Muscle of leg (tissue), 11 donors: ENCODE results near the gene CNST. TPM values are rescaled to one million over a fixed set of nuclear protein-coding genes. Genes with fewer than 3 reads are reported as not detected.
"Not testable (repeated sequence)": the region's sequence is repeated elsewhere in the genome, so short reads cannot be mapped to it uniquely, and the experiment has no call there.

Experiments used
- DNase-seq: peaks from one replicate; pipeline ENCODE4 v3.0.0; 2013
- H3K27ac ChIP-seq: one replicate; pipeline ENCODE4 v1.5.1; 2013; ENCODE audit warnings: mild to moderate bottlenecking, low read length, control low read depth
- H3K27me3 ChIP-seq: one replicate; pipeline ENCODE4 v1.6.1; 2013; ENCODE audit warnings: low read length; ENCODE audit not compliant: control insufficient read depth, insufficient read depth
- H3K36me3 ChIP-seq: one replicate; pipeline ENCODE4 v1.6.1; 2013; ENCODE audit warnings: low read length; ENCODE audit not compliant: control insufficient read depth, insufficient read depth
- H3K4me1 ChIP-seq: one replicate; pipeline ENCODE4 v1.6.1; 2013; ENCODE audit warnings: low read length; ENCODE audit not compliant: control insufficient read depth, insufficient read depth
- H3K4me3 ChIP-seq: one replicate; pipeline ENCODE4 v1.5.1; 2013; ENCODE audit warnings: low read length, control low read depth
- H3K9me3 ChIP-seq: replicated peaks from 2 replicates; pipeline ENCODE4 v1.6.1; 2013; ENCODE audit warnings: low read depth, low read length; ENCODE audit not compliant: control insufficient read depth
- WGBS: methylation state at CpG from one replicate; pipeline ENCODE4 v1.1.5; 2013; ENCODE audit warnings: missing lambda C conversion rate; ENCODE audit not compliant: insufficient coverage; 5-methylcytosine and 5-hydroxymethylcytosine counted together
- polyA plus RNA-seq, 8 donors: library from polyadenylated mRNA; unstranded; fragments of 120-200 nt; gene quantifications; one replicate each; pipeline versions ENCODE4 v1.2.1 to v1.2.3, GENCODE V29; 2013; ENCODE audit warnings: inconsistent platforms in 1 of 8, low replicate concordance in 1 of 8; ENCODE audit not compliant: insufficient read length in 8 of 8, insufficient read depth in 1 of 8
- total RNA-seq: library from RNA; stranded (reverse); fragments of 120-200 nt; gene quantifications from one replicate; pipeline ENCODE4 v1.2.4, GENCODE V29; 2013

The CNST gene
- total and polyA plus RNA-seq, 9 donors, result 10.5 to 15.3 (median 13.0) TPM

DNA sequence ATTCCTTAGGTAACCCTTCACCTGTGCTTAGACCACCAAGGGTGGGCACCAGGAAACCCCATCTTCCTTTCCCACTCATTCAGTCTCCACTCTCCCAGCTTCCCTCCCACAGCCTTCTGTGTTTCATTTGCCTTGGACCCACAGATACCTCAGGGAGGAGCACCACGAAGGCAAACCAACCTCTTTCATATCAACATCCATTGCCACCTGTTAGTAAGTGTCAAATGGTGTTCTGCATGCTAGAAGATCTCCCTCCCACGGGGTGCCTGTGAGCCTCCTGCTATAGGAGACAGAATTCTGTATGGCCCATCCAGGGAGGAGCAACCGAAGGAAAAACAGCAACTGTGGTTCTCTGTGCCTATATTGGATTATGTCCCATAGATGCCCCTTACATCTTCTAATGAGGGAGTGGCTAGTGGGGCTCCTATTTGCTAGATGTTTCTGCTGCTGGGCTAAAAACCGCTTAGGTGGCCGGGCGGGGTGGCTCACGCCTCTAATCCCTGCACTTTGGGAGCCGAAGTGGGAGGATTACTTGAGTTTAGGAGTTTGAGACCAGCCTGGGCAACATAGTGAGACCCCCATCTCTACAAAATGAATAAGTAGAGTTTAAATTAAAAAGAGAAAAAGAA, 132.3 kb downstream of the CNST start:
- DNase-seq, result peak; percentile 33
- H3K27me3 ChIP-seq, result no peaks in the 10 kb centered on the region
- no peaks in the 10 kb centered on the region for H3K36me3 ChIP-seq
- H3K4me3 ChIP-seq, result peak overlapping the region; percentile 37
- peak overlapping the region; percentile 90 for H3K27ac ChIP-seq
- peaks cover 19% of the 10 kb centered on the region for H3K4me1 ChIP-seq
- WGBS, result 60% methylated on average over 2 of the region's 8 CpGs
- H3K9me3 ChIP-seq, result peaks cover 7% of the 10 kb centered on the region

GRCh38 chr1:246699095-246699735, 133.0 kb downstream of the CNST start:
- peaks cover 19% of the 10 kb centered on the region for H3K4me1 ChIP-seq
- no peaks in the 10 kb centered on the region for H3K36me3 ChIP-seq
- peak overlapping the region; percentile 37 for H3K4me3 ChIP-seq
- H3K27me3 ChIP-seq, result no peaks in the 10 kb centered on the region
- peak overlapping the region; percentile 90 for H3K27ac ChIP-seq
- WGBS, result 3% methylated on average over 12 of the region's 18 CpGs
- DNase-seq, result peak; percentile 95
- H3K9me3 ChIP-seq, result peaks cover 6% of the 10 kb centered on the region

DNA sequence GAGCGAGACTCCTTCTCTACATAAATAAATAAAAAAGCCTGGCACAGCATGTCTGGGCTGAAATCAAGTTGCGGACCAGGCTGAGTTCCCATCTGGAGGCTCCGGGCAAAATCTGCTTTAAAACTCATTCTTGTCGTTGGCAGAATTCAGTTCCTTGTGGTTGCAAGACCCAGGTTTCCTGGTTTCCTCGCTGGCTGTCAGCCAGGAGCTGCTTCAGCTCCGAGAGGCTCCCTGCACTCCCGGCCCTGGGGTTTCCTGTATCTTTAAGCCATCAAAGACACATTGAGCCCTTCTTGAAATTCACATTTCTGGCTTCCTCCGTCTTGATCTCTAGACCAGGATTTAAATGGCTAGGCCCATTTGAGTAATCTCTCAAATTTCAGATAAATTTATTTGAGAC, 137.3 kb downstream of the CNST start:
- peak; percentile 54 for DNase-seq
- 35% methylated on average over 8 of the region's 8 CpGs for WGBS
- Histone ChIP-seq H3K27ac (no peak overlapping the region), H3K4me3 (no peak overlapping the region), H3K36me3 (no peaks in the 10 kb centered on the region), H3K4me1 (peaks cover 8% of the 10 kb centered on the region), H3K9me3 (no peaks in the 10 kb centered on the region), H3K27me3 (no peaks in the 10 kb centered on the region)

- no peaks in the 10 kb centered on the region for H3K36me3 ChIP-seq
- no peaks in the 10 kb centered on the region for H3K27me3 ChIP-seq
- DNase-seq, result peak; percentile 83
- no peaks in the 10 kb centered on the region for H3K4me1 ChIP-seq
- H3K27ac ChIP-seq, result no peak overlapping the region
- no CpG with 5 or more reads among the region's 3 CpGs for WGBS
- no peaks in the 10 kb centered on the region for H3K9me3 ChIP-seq
- H3K4me3 ChIP-seq, result no peak overlapping the region
Measured at GRCh38 chr1:246705368-246705767, 139.1 kb downstream of the CNST start.

DNA sequence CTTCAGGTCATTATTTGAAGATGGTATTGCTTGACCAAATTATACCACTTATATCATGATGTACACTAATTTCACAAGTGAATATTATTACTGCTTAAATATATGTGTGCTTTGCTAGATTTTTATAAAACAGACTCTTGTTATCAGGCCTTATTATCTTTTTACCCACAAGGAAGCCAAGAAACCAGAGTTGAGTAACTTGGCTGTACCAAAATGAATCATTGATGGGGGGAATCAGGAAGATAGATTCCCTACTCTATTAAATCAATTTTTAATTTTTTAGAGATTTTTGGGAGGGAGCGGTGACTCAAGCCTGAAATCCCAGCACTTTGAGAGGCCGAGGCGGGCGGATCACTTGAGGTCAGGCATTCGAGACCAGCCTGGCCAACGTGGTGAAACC, 141.9 kb downstream of the CNST start:
- Histone ChIP-seq H3K27me3 (no peaks in the 10 kb centered on the region), H3K36me3 (no peaks in the 10 kb centered on the region), H3K4me1 (no peaks in the 10 kb centered on the region), H3K4me3 (no peak overlapping the region), H3K27ac (no peak overlapping the region), H3K9me3 (no peaks in the 10 kb centered on the region)
- no CpG with 5 or more reads among the region's 6 CpGs for WGBS
- DNase-seq, result no peak

GRCh38 chr1:246709196-246709595, 142.9 kb downstream of the CNST start:
- Histone ChIP-seq H3K9me3 (no peaks in the 10 kb centered on the region), H3K27ac (no peak overlapping the region), H3K4me3 (no peak overlapping the region), H3K27me3 (no peaks in the 10 kb centered on the region), H3K4me1 (no peaks in the 10 kb centered on the region), H3K36me3 (no peaks in the 10 kb centered on the region)
- 84% methylated on average over 4 of the region's 4 CpGs for WGBS
- no peak for DNase-seq

DNA sequence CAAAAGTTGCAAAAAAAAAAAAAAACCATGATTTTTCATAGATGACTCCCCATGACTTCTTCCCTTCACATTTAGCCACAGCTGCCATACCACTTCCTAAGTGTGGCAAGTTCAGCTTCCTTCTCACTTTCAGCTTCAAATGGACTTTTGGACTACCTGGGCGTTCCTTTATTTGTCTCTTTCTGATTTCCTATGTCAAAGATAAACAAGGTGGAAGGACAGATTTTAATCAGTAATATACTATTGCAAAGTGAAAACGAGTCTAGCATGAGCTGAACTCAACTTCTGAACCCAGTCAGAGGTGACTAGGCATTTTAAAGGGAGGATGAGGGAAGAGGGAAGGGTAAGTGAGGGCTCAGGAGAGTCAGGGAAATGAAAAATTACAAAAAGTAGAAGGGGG, 143.6 kb downstream of the CNST start:
- no peaks in the 10 kb centered on the region for H3K27me3 ChIP-seq

DNA sequence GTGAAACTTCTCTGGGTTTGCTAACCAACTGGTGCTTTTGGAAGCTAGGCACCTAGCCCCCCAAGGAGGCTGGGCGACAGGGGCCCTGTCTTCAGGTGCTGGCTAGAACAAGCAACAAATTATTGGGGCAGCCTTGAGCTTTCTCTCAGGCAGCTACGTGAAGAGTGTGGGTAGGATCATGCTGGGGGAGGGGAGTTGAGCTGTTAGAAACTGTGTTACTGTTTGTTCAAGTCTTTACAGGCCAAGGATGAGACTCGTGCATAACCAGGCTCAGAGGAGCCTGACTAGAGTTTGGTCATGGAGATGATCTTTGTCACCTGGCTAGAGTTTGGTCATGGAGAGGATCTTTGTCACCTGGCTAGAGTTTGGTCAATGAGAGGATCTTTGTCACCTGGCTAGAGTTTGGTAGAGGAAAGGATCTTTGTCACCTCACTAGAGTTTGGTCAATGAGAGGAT, 145.3 kb downstream of the CNST start:
- Histone ChIP-seq H3K27ac (no peak overlapping the region), H3K4me1 (no peaks in the 10 kb centered on the region), H3K27me3 (no peaks in the 10 kb centered on the region), H3K36me3 (no peaks in the 10 kb centered on the region), H3K4me3 (no peak overlapping the region), H3K9me3 (no peaks in the 10 kb centered on the region)
- WGBS, result 65% methylated on average over 3 of the region's 3 CpGs
- DNase-seq, result no peak

More for the DNA sequence above, 143.6 kb downstream of the CNST start:
- no peak overlapping the region for H3K27ac ChIP-seq
- no peak for DNase-seq
- WGBS, result 33% methylated on average over 1 of the region's 2 CpGs
- no peaks in the 10 kb centered on the region for H3K36me3 ChIP-seq
- H3K4me3 ChIP-seq, result no peak overlapping the region
- H3K4me1 ChIP-seq, result no peaks in the 10 kb centered on the region
- H3K9me3 ChIP-seq, result no peaks in the 10 kb centered on the region

- WGBS, result 96% methylated on average over 3 of the region's 5 CpGs
- H3K27me3 ChIP-seq, H3K27ac ChIP-seq, H3K9me3 ChIP-seq, H3K4me1 ChIP-seq, H3K4me3 ChIP-seq, DNase-seq, H3K36me3 ChIP-seq: not testable (repeated sequence)
Measured at GRCh38 chr1:246712428-246712827, 146.2 kb downstream of the CNST start.
